ENCODE data around the gene DGAT2L6. TPM values are rescaled to one million over a fixed set of nuclear protein-coding genes. Genes with fewer than 3 reads are reported as not detected.

Gene DGAT2L6
- total RNA-seq, 2 experiments from 2014 or later = not detected

DNA sequence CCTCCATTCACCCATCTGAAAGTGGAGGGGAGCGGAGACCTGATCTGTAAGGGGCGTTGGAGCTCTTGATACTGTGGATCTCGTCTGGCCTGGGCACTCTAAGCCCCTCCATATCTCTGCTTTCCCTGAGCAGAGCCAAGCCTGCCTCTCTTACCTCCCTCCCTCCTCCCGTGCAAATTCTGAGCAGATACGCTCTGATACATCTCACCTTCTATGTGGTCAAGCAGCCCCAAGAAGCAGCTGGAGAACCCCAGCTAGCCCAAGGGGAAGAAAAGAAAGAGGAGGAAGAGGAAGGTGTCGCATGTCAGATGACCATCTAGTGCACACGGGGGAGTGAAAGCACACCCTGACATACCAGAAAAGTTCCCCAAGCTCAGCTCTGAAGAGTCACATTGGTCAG, 1.9 kb upstream of the DGAT2L6 start:
- DNase-seq (ENCODE audit: low spot score) = no peak
- no peak for TF ChIP-seq CTCF (conservative IDR thresholded peaks at IDR 0.05; ENCODE audit: low read length)
- no peak for TF ChIP-seq EZH2phosphoT487 (IDR thresholded peaks at IDR 0.05; ENCODE audit: borderline replicate concordance, low read depth, low read length)
- no peak overlapping the region for H3K4me2 ChIP-seq (ENCODE audit: low read length)
- H3K9me2 ChIP-seq (ENCODE audit: insufficient read depth, low read length) = no peaks in the 10 kb centered on the region
- H3K9me3 ChIP-seq (ENCODE audit: low read length) = no peaks in the 10 kb centered on the region
- H3K27ac ChIP-seq (ENCODE audit: low read depth, low read length, poor library complexity, severe bottlenecking) = no peak overlapping the region
- H4K20me1 ChIP-seq (ENCODE audit: insufficient read depth, low read length) = no peaks in the 10 kb centered on the region
- CTCF ChIA-PET (ENCODE audit: unreplicated experiment) = no interaction called here
- no TSS peak for BruUV-seq (replicated peaks)
- no peaks in the 10 kb centered on the region for H3K79me2 ChIP-seq (ENCODE audit: insufficient read depth, low read depth, low read length)
- H3K4me1 ChIP-seq (ENCODE audit: insufficient read depth, low read length, poor library complexity, severe bottlenecking) = no peaks in the 10 kb centered on the region
- intact Hi-C loops (cut with micrococcal nuclease; ENCODE audit: unreplicated experiment) = no loop called here
- H2AFZ ChIP-seq (ENCODE audit: low read length) = no peak overlapping the region
- no peak overlapping the region for H3K4me3 ChIP-seq (ENCODE audit: low read depth, low read length, poor library complexity, severe bottlenecking)
- no peaks in the 10 kb centered on the region for H3K36me3 ChIP-seq (ENCODE audit: insufficient read depth, low read length)
- POLR2A ChIA-PET = interaction anchor here (0.7 kb wide), 1 partner anchor 31 kb away, joined by 3 read pairs; no protein-coding TSS in a partner anchor

GRCh38 chrX:70183091-70183490, 5.8 kb downstream of the DGAT2L6 start:
- Histone ChIP-seq H2AFZ (ENCODE audit: low read length) (no peak overlapping the region), H4K20me1 (ENCODE audit: insufficient read depth, low read length) (no peaks in the 10 kb centered on the region), H3K9me2 (ENCODE audit: insufficient read depth, low read length) (no peaks in the 10 kb centered on the region), H3K4me3 (ENCODE audit: low read depth, low read length, poor library complexity, severe bottlenecking) (no peak overlapping the region), H3K79me2 (ENCODE audit: insufficient read depth, low read depth, low read length) (no peaks in the 10 kb centered on the region), H3K4me2 (ENCODE audit: low read length) (no peak overlapping the region), H3K9me3 (ENCODE audit: low read length) (no peaks in the 10 kb centered on the region), H3K36me3 (ENCODE audit: insufficient read depth, low read length) (no peaks in the 10 kb centered on the region), H3K4me1 (ENCODE audit: insufficient read depth, low read length, poor library complexity, severe bottlenecking) (no peaks in the 10 kb centered on the region), H3K27ac (ENCODE audit: low read depth, low read length, poor library complexity, severe bottlenecking) (no peak overlapping the region)
- intact Hi-C loops (cut with micrococcal nuclease; ENCODE audit: unreplicated experiment) = no loop called here
- no peak for DNase-seq (ENCODE audit: low spot score)
- BruUV-seq (replicated peaks) = no TSS peak
- ChIA-PET POLR2A (interaction anchor here (0.6 to 0.7 kb wide), 2 partner anchors 101 to 263 kb away, joined by 3 read pairs; no protein-coding TSS in a partner anchor), CTCF (ENCODE audit: unreplicated experiment) (no interaction called here)
- TF ChIP-seq EZH2phosphoT487 (IDR thresholded peaks at IDR 0.05; ENCODE audit: borderline replicate concordance, low read depth, low read length) (no peak), CTCF (conservative IDR thresholded peaks at IDR 0.05; ENCODE audit: low read length) (no peak)

DNA sequence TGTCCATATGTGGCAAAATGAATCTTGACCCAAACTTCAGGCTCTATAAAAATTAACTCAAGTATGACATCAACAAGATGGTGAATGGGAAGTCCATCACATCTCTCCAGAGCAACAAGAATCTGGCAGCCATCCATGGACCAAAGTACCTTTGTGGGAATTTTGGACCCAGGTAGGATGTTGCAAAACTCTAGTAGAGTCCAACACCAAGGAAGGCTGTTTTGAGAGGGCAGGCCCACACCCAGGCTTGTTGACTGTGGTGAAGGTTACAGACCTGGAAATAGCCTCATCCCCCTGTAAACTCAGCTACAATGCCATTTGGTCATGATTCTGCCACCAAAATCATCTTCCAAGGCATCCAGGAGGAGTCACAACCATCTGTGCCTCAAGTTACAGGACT, 12.9 kb downstream of the DGAT2L6 start:
- Histone ChIP-seq H3K79me2 (ENCODE audit: insufficient read depth, low read depth, low read length) (no peaks in the 10 kb centered on the region), H3K36me3 (ENCODE audit: insufficient read depth, low read length) (no peaks in the 10 kb centered on the region), H3K9me3 (ENCODE audit: low read length) (no peaks in the 10 kb centered on the region), H3K27ac (ENCODE audit: low read depth, low read length, poor library complexity, severe bottlenecking) (no peak overlapping the region), H2AFZ (ENCODE audit: low read length) (no peak overlapping the region), H3K4me1 (ENCODE audit: insufficient read depth, low read length, poor library complexity, severe bottlenecking) (no peaks in the 10 kb centered on the region), H4K20me1 (ENCODE audit: insufficient read depth, low read length) (no peaks in the 10 kb centered on the region), H3K9me2 (ENCODE audit: insufficient read depth, low read length) (no peaks in the 10 kb centered on the region), H3K4me3 (ENCODE audit: low read depth, low read length, poor library complexity, severe bottlenecking) (no peak overlapping the region), H3K4me2 (ENCODE audit: low read length) (no peak overlapping the region)
- ChIA-PET CTCF (ENCODE audit: unreplicated experiment) (no interaction called here), POLR2A (interaction anchor here (0.6 kb wide), 1 partner anchor 293 kb away, joined by 3 read pairs; no protein-coding TSS in a partner anchor)
- intact Hi-C loops (cut with micrococcal nuclease; ENCODE audit: unreplicated experiment) = no loop called here
- no TSS peak for BruUV-seq (replicated peaks)
- no peak for TF ChIP-seq EZH2phosphoT487 (IDR thresholded peaks at IDR 0.05; ENCODE audit: borderline replicate concordance, low read depth, low read length)
- TF ChIP-seq CTCF (conservative IDR thresholded peaks at IDR 0.05; ENCODE audit: low read length) = no peak
- DNase-seq (ENCODE audit: low spot score) = no peak
